B cell (primary cell): ENCODE results near the gene TFDP1.

Experiments
- CTCF ChIP-seq: fragments of 200-600 bp; IDR thresholded peaks from one replicate; pipeline ENCODE4 v1.8.0; 2022; ENCODE audit warnings: antibody characterized with exemption, mild to moderate bottlenecking
- EZH2 ChIP-seq: IDR thresholded peaks from 2 replicates; pipeline ENCODE4 v1.6.1; 2012; ENCODE audit warnings: borderline replicate concordance, low read depth, mild to moderate bottlenecking, moderate library complexity, low read length; ENCODE audit not compliant: insufficient read depth, poor library complexity, severe bottlenecking

DNA sequence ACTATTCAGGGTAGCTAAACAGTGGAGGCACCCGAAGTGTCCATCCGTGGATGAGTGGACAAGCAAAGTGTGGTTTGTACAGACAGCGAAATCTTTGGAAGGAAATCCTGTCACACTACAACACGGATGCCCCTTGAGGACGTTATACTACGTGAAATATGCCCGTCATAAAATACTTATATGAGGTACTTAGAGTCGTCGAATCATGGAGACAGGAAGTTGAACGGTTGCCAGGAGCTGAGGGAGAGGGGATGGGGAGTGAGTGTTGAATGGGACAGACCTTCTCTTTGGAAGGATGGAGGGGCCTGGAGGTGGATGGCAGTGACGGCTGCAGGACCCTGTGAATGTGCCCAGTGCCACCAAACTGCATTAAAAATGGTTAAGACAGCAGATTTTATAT, 61.8 kb downstream of the TFDP1 start:
- TF ChIP-seq EZH2: no peak
- TF ChIP-seq CTCF: no peak
